ENCODE data around the gene HJURP. TPM values are rescaled to one million over a fixed set of nuclear protein-coding genes. Genes with fewer than 3 reads are reported as not detected.

The HJURP gene
- total RNA-seq, 3 donors from 2014 or later (not counting 1 experiment from before 2014, with no cell fraction given), result 0.87 to 3.2 (median 1.5) TPM

DNA sequence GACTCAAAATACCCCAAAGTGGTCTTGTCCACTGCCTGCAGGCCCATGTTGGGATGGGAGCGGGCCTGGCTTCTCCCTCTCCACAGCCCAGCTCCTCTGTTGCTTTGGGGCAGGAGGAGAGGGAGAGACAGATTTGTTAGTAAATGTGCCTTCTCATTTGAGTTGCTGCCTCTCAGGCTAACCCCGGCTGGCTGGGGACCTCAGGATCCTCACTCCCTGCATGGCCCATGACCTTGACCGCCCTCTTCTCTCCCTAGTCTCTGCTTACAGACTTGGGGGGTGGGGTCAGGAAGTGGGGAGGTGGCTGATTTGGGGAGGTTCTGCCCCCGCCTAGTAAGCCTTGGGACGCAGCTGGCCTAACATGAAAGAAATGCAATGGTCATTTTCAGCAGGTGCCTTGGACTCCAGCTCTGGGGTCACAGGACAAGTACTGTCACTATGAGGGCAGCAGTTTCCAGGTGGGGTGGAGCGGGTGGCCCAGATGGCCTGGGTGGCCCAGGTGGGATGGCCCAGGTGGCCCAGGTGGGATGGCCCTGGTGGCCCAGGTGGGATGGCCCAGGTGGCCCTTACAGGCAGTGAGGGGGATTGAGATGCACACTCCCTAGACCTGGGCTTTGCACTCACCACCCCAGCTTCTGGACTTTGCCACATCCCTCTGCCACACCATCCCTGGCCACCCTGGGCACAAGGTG is 24.1 kb downstream of the HJURP start:
- DNase-seq (no peak), ATAC-seq (no peak)
- no peak overlapping the region for H3K27ac ChIP-seq (ENCODE audit: low read length)
- H3K27me3 ChIP-seq (ENCODE audit: control insufficient read depth, insufficient read depth, low read length), result no peaks in the 10 kb centered on the region
- Mint-ChIP-seq H3K27ac (no peak overlapping the region), H3K36me3 (no peaks in the 10 kb centered on the region), H3K4me1 (no peaks in the 10 kb centered on the region), H3K9me3 (no peaks in the 10 kb centered on the region), H3K27me3 (ENCODE audit: low read depth in 2 of 2) (peaks cover 0 to 6% of the 10 kb centered on the region in 2 donors), H3K4me3 (no peak overlapping the region)
- TF ChIP-seq CTCF (IDR thresholded peaks at IDR 0.05), result no peak
- WGBS (ENCODE audit: insufficient coverage), result 92% methylated on average over 5 of the region's 6 CpGs
- no peaks in the 10 kb centered on the region for H3K4me1 ChIP-seq (ENCODE audit: control insufficient read depth, insufficient read depth, low read length)
- intact Hi-C loops (cut with micrococcal nuclease), result no loop called here
- no peak overlapping the region for H3K4me3 ChIP-seq (ENCODE audit: low read length)
- H3K9me3 ChIP-seq (ENCODE audit: control insufficient read depth, insufficient read depth, low read length), result no peaks in the 10 kb centered on the region
- H3K36me3 ChIP-seq (ENCODE audit: control insufficient read depth, insufficient read depth, low read length), result no peaks in the 10 kb centered on the region

GRCh38 chr2:233829193-233830110 is 24.9 kb downstream of the HJURP start:
- no peak for DNase-seq
- no peaks in the 10 kb centered on the region for H3K9me3 ChIP-seq (ENCODE audit: control insufficient read depth, insufficient read depth, low read length)
- H3K4me1 ChIP-seq (ENCODE audit: control insufficient read depth, insufficient read depth, low read length), result no peaks in the 10 kb centered on the region
- 92% methylated on average over 15 of the region's 15 CpGs for WGBS (ENCODE audit: insufficient coverage)
- no peaks in the 10 kb centered on the region for H3K27me3 ChIP-seq (ENCODE audit: control insufficient read depth, insufficient read depth, low read length)
- Mint-ChIP-seq H3K27ac (no peak overlapping the region), H3K36me3 (no peaks in the 10 kb centered on the region), H3K27me3 (ENCODE audit: low read depth in 2 of 2) (peaks cover 0 to 6% of the 10 kb centered on the region in 2 donors), H3K4me1 (no peaks in the 10 kb centered on the region), H3K4me3 (no peak overlapping the region), H3K9me3 (no peaks in the 10 kb centered on the region)
- intact Hi-C loops (cut with micrococcal nuclease), result no loop called here
- H3K27ac ChIP-seq (ENCODE audit: low read length), result no peak overlapping the region
- H3K4me3 ChIP-seq (ENCODE audit: low read length), result no peak overlapping the region
- H3K36me3 ChIP-seq (ENCODE audit: control insufficient read depth, insufficient read depth, low read length), result no peaks in the 10 kb centered on the region
- ATAC-seq, result no peak
- no peak for TF ChIP-seq CTCF (IDR thresholded peaks at IDR 0.05)

- WGBS (ENCODE audit: insufficient coverage), result 89% methylated on average over 24 of the region's 24 CpGs
- ATAC-seq, result peak in 1 of 3 donors; percentile 21
- DNase-seq, result no peak
- Mint-ChIP-seq H3K27ac (no peak overlapping the region), H3K36me3 (no peaks in the 10 kb centered on the region), H3K4me1 (no peaks in the 10 kb centered on the region), H3K4me3 (no peak overlapping the region), H3K9me3 (no peaks in the 10 kb centered on the region), H3K27me3 (ENCODE audit: low read depth in 2 of 2) (peaks cover 0 to 6% of the 10 kb centered on the region in 2 donors)
- TF ChIP-seq CTCF (IDR thresholded peaks at IDR 0.05), result no peak
- Histone ChIP-seq H3K27ac (ENCODE audit: low read length) (no peak overlapping the region), H3K4me1 (ENCODE audit: control insufficient read depth, insufficient read depth, low read length) (no peaks in the 10 kb centered on the region), H3K36me3 (ENCODE audit: control insufficient read depth, insufficient read depth, low read length) (no peaks in the 10 kb centered on the region), H3K27me3 (ENCODE audit: control insufficient read depth, insufficient read depth, low read length) (no peaks in the 10 kb centered on the region), H3K4me3 (ENCODE audit: low read length) (no peak overlapping the region), H3K9me3 (ENCODE audit: control insufficient read depth, insufficient read depth, low read length) (no peaks in the 10 kb centered on the region)
- intact Hi-C loops (cut with micrococcal nuclease), result no loop called here
Measured at GRCh38 chr2:233828546-233829192, 25.7 kb downstream of the HJURP start.

Data from natural killer cell (primary cell).